B cell (primary cell): ENCODE measurements around the gene ASNS. TPM values are rescaled to one million over a fixed set of nuclear protein-coding genes. Genes with fewer than 3 reads are reported as not detected.

Experiments used
- ATAC-seq: fragments of 200-7000 bp; cut with Tn5 transposase; one replicate; pipeline ENCODE4 v1.10.0; 2021; ENCODE audit warnings: low read depth, mild to moderate bottlenecking, moderate number of reproducible peaks, moderate library complexity
- CTCF ChIA-PET: fragments of 350-600 bp; sonication (Branson Sonifier 250); formaldehyde crosslinking; loops from one replicate; lab custom pipeline; 2021; ENCODE audit warnings: antibody characterized with exemption, inconsistent platforms; lab: Charles Lee
- POLR2A ChIA-PET: fragments of 350-600 bp; sonication (Branson Sonifier 250); formaldehyde crosslinking; loops from one replicate; lab custom pipeline; 2021; ENCODE audit warnings: antibody characterized with exemption; lab: Charles Lee
- DNase-seq: peaks from one replicate; pipeline ENCODE4 v3.0.0; 2013
- H2AFZ ChIP-seq: 2 replicates; pipeline ENCODE4 v1.6.1; 2012; ENCODE audit warnings: mild to moderate bottlenecking, low read depth, low read length; ENCODE audit not compliant: insufficient read depth, poor library complexity, severe bottlenecking
- H3K27ac ChIP-seq, 2 donors: 1 replicate in 1 of 2; 2 replicates in 1 of 2; pipeline ENCODE4 v1.5.1; 2012 to 2013; ENCODE audit warnings: low read length in 2 of 2, mild to moderate bottlenecking in 2 of 2, moderate library complexity in 1 of 2
- H3K27me3 ChIP-seq, 4 experiments: fragments of 200-600 bp in 1 of 4; sonication (generic) in 1 of 4; replicated peaks in 1 of 4; 1 replicate in 2 of 4; 2 replicates in 2 of 4; pipeline versions ENCODE4 v1.6.1 to v1.7.0; 2013 to 2016; ENCODE audit warnings: low read length in 3 of 4, mild to moderate bottlenecking in 2 of 4, mixed read lengths in 1 of 4, moderate library complexity in 1 of 4; ENCODE audit not compliant: insufficient read depth in 4 of 4, control insufficient read depth in 3 of 4; ENCODE audit errors: control extremely low read depth in 1 of 4
- H3K36me3 ChIP-seq, 2 experiments: replicated peaks in 1 of 2; 1 replicate in 1 of 2; 2 replicates in 1 of 2; pipeline versions ENCODE4 v1.6.1 to v1.7.1; 2013; ENCODE audit warnings: low read length in 1 of 2; ENCODE audit not compliant: insufficient read depth in 2 of 2, control insufficient read depth in 1 of 2; ENCODE audit errors: control extremely low read depth in 1 of 2, extremely low read depth in 1 of 2
- H3K4me1 ChIP-seq, 2 donors: fragments of 200-600 bp in 1 of 2; sonication (generic) in 1 of 2; 1 replicate in 1 of 2; 2 replicates in 1 of 2; pipeline versions ENCODE4 v1.5.1 to v1.6.1; 2013 to 2017; ENCODE audit warnings: low read length in 2 of 2; ENCODE audit not compliant: control insufficient read depth in 2 of 2, insufficient read depth in 2 of 2
- H3K4me2 ChIP-seq: replicated peaks from 2 replicates; pipeline ENCODE3; 2012; ENCODE audit warnings: mild to moderate bottlenecking, low read depth, low read length; ENCODE audit not compliant: poor library complexity, severe bottlenecking
- H3K4me3 ChIP-seq, 5 experiments: fragments of 200-600 bp in 1 of 5; sonication (generic) in 1 of 5; 1 replicate in 3 of 5; 2 replicates in 2 of 5; pipeline versions ENCODE4 v1.5.1 to v1.7.0; 2011 to 2016; ENCODE audit warnings: low read length in 4 of 5, mild to moderate bottlenecking in 4 of 5, low read depth in 2 of 5, control low read depth in 1 of 5, moderate library complexity in 1 of 5; ENCODE audit not compliant: insufficient read depth in 1 of 5; ENCODE audit errors: control extremely low read depth in 1 of 5, extremely low read depth in 1 of 5
- H3K79me2 ChIP-seq: fragments of 200-600 bp; sonication (generic); one replicate; pipeline ENCODE4 v1.6.0; 2016; ENCODE audit warnings: low read length; ENCODE audit not compliant: control insufficient read depth, insufficient read depth
- H3K9ac ChIP-seq: fragments of 200-600 bp; sonication (generic); 2 replicates; pipeline ENCODE4 v1.6.1; 2017; ENCODE audit warnings: mild to moderate bottlenecking, low read length, moderate library complexity
- H3K9me3 ChIP-seq, 3 donors: one replicate each; pipeline versions ENCODE4 v1.6.1 to v1.7.1; 2013; ENCODE audit warnings: low read length in 2 of 3; ENCODE audit not compliant: control insufficient read depth in 2 of 3, insufficient read depth in 1 of 3; ENCODE audit errors: control extremely low read depth in 1 of 3
- H4K20me1 ChIP-seq: 2 replicates; pipeline ENCODE4 v1.6.0; 2012; ENCODE audit warnings: mild to moderate bottlenecking, low read length; ENCODE audit not compliant: insufficient read depth, control insufficient read depth, poor library complexity, severe bottlenecking
- H3K27ac Mint-ChIP-seq: one replicate; pipeline ENCODE4 v1.8.0; 2021; ENCODE audit warnings: mixed read lengths
- H3K27me3 Mint-ChIP-seq: one replicate; pipeline ENCODE4 v1.8.0; 2021; ENCODE audit warnings: mixed read lengths
- H3K4me1 Mint-ChIP-seq: one replicate; pipeline ENCODE4 v1.8.0; 2021; ENCODE audit warnings: mixed read lengths
- H3K4me3 Mint-ChIP-seq: one replicate; pipeline ENCODE4 v1.8.0; 2021; ENCODE audit warnings: mixed read lengths
- H3K9me3 Mint-ChIP-seq: one replicate; pipeline ENCODE4 v1.8.0; 2022; ENCODE audit warnings: mixed read lengths; ENCODE audit not compliant: insufficient read depth
- EZH2 ChIP-seq: IDR thresholded peaks from 2 replicates; pipeline ENCODE4 v1.6.1; 2012; ENCODE audit warnings: borderline replicate concordance, low read depth, mild to moderate bottlenecking, moderate library complexity, low read length; ENCODE audit not compliant: insufficient read depth, poor library complexity, severe bottlenecking
- WGBS: methylation state at CpG from one replicate; pipeline ENCODE4 v1.1.5; 2013; ENCODE audit warnings: missing lambda C conversion rate; ENCODE audit not compliant: insufficient coverage; 5-methylcytosine and 5-hydroxymethylcytosine counted together
- intact Hi-C: fragments of 100-400 bp; cut with micrococcal nuclease; formaldehyde crosslinking; loops from one replicate; pipeline ENCODE4 v1.10.0; 2022
- polyA plus RNA-seq: library from polyadenylated mRNA; depleted of rRNA; stranded (reverse); fragments of >200 nt; gene quantifications from 2 replicates; pipeline ENCODE4 v1.2.3, GENCODE V29; 2012
- total RNA-seq, 2 donors: library from RNA; stranded (reverse); fragments of 120-200 nt in 1 of 2; gene quantifications; 1 replicate in 1 of 2; 2 replicates in 1 of 2; pipeline versions ENCODE4 v1.2.3 to v1.2.4, GENCODE V29; 2013 to 2022
- TF ChIP-seq, protein P1 (sequence below): fragments of 200-600 bp; IDR thresholded peaks from one replicate; pipeline ENCODE4 v1.8.0; 2022; ENCODE audit warnings: antibody characterized with exemption, mild to moderate bottlenecking

Gene ASNS
- total and polyA plus RNA-seq, 2 donors (not counting 1 experiment from before 2014, with no cell fraction given) = 24.2 TPM

DNA sequence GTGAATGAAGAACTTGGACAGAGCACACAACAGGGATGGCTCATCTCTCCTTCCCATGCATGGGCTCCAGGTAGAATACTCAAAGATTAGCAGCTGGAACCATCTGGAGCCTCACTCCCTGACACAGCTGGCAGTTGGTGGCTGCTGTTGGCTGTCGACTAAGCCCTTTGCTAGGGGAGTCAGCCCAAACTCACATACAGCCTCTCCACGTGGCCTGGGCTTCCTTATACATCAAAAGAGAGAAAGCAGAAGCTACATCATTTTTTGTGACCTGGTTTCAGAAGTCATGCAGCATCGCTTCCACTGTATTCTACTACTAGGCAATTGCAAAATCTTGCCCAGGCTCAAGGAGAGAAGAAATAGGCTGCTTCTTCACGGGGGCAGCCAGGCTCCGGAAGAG, 24.4 kb downstream of the ASNS start:
- no peak for TF ChIP-seq EZH2
- TF ChIP-seq, protein P1, sequence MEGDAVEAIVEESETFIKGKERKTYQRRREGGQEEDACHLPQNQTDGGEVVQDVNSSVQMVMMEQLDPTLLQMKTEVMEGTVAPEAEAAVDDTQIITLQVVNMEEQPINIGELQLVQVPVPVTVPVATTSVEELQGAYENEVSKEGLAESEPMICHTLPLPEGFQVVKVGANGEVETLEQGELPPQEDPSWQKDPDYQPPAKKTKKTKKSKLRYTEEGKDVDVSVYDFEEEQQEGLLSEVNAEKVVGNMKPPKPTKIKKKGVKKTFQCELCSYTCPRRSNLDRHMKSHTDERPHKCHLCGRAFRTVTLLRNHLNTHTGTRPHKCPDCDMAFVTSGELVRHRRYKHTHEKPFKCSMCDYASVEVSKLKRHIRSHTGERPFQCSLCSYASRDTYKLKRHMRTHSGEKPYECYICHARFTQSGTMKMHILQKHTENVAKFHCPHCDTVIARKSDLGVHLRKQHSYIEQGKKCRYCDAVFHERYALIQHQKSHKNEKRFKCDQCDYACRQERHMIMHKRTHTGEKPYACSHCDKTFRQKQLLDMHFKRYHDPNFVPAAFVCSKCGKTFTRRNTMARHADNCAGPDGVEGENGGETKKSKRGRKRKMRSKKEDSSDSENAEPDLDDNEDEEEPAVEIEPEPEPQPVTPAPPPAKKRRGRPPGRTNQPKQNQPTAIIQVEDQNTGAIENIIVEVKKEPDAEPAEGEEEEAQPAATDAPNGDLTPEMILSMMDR = no peak
- H3K36me3 ChIP-seq = peaks cover 2 to 15% of the 10 kb centered on the region in 2 experiments
- no peak overlapping the region for H3K4me2 ChIP-seq
- no peak overlapping the region for H3K4me3 ChIP-seq
- H3K27me3 ChIP-seq = no peaks in the 10 kb centered on the region
- no peak overlapping the region for H3K27ac ChIP-seq
- H3K9ac ChIP-seq = no peak overlapping the region
- H3K79me2 ChIP-seq = no peaks in the 10 kb centered on the region
- Mint-ChIP-seq H3K4me3 (no peak overlapping the region), H3K4me1 (no peaks in the 10 kb centered on the region), H3K27me3 (no peaks in the 10 kb centered on the region), H3K9me3 (no peaks in the 10 kb centered on the region), H3K27ac (no peak overlapping the region)
- POLR2A ChIA-PET = no interaction called here
- CTCF ChIA-PET = interaction anchor here (0.9 to 1.7 kb wide), 4 partner anchors 13 to 743 kb away, joined by 3 to 4 read pairs (median 3); no protein-coding TSS in a partner anchor
- DNase-seq (no peak), ATAC-seq (no peak)
- H3K9me3 ChIP-seq = peaks cover 0 to 3% (median 0%) of the 10 kb centered on the region in 3 donors
- H3K4me1 ChIP-seq = no peaks in the 10 kb centered on the region
- H2AFZ ChIP-seq = no peak overlapping the region
- H4K20me1 ChIP-seq = no peaks in the 10 kb centered on the region
- intact Hi-C loops = loop anchor here (10.0 kb wide), 1 partner anchor 673 kb away; no protein-coding TSS in a partner anchor
- WGBS = 13% methylated on average over 3 of the region's 5 CpGs

DNA sequence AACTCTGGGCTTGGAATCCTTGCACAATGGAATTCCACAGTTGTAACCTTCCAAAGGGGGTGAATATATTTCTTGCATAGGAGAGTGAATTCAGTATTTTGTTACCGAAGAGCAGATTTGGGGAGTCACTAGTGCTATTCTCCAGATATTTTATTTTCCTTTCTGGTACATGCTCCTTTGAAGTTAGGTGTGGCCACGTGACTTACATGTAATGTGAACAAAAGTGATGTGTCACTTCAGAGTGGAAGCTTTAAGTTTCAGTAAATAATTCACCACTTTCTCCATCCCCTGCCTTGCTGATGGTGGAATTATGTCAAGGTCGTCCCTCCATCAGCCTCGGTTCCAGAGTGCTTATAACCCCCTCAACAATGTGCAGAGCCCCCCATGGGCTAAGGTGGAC, 25.3 kb downstream of the ASNS start:
- H3K79me2 ChIP-seq = no peaks in the 10 kb centered on the region
- no peaks in the 10 kb centered on the region for H3K27me3 ChIP-seq
- CTCF ChIA-PET = interaction anchor here (1.2 kb wide), 1 partner anchor 742 kb away, joined by 3 read pairs; no protein-coding TSS in a partner anchor
- no peaks in the 10 kb centered on the region for H4K20me1 ChIP-seq
- no peak overlapping the region for H3K4me3 ChIP-seq
- H3K36me3 ChIP-seq = peaks cover 2 to 7% of the 10 kb centered on the region in 2 experiments
- H3K27ac Mint-ChIP-seq = no peak overlapping the region
- intact Hi-C loops = loop anchor here (10.0 kb wide), 1 partner anchor 672 kb away; no protein-coding TSS in a partner anchor
- no peaks in the 10 kb centered on the region for H3K27me3 Mint-ChIP-seq
- no CpG with 5 or more reads among the region's 4 CpGs for WGBS
- no peak overlapping the region for H3K9ac ChIP-seq
- DNase-seq (no peak), ATAC-seq (no peak)
- POLR2A ChIA-PET = no interaction called here
- H3K4me1 ChIP-seq = no peaks in the 10 kb centered on the region
- no peak overlapping the region for H2AFZ ChIP-seq
- no peaks in the 10 kb centered on the region for H3K4me1 Mint-ChIP-seq
- H3K9me3 Mint-ChIP-seq = no peaks in the 10 kb centered on the region
- TF ChIP-seq, protein P1 = no peak
- TF ChIP-seq EZH2 = no peak
- H3K4me3 Mint-ChIP-seq = no peak overlapping the region
- H3K9me3 ChIP-seq = peaks cover 0 to 8% (median 0%) of the 10 kb centered on the region in 3 donors
- H3K27ac ChIP-seq = no peak overlapping the region
- H3K4me2 ChIP-seq = no peak overlapping the region
